ENCODE measurements around the gene CUL1. TPM values are rescaled to one million over a fixed set of nuclear protein-coding genes. Genes with fewer than 3 reads are reported as not detected.

Gene CUL1
- total RNA-seq, 4 donors from 2014 or later: 73.1 to 87.1 (median 77.8) TPM

DNA sequence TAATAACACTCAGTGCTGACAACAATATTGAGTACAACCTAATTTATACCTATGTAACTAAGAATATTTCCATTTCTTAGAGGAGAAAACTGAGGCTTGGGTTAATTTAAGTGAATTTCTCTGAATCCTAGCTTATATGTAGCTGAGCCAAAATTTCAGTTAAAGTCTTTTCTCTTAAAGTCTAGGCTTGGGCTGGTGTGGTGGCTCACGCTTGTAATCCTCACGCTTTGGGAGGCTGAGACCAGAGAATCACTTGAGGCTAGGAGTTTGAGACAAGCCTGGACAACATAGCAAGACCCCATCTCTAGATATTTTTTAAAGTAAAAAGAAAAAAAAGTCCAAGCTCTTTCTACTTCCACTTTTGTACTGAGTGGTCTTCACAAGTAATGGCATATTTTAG, 92.1 kb downstream of the CUL1 start:
- peaks cover 0 to 3% (median 0%) of the 10 kb centered on the region in 4 donors for H3K9me3 ChIP-seq
- peaks cover 73 to 100% (median 92%) of the 10 kb centered on the region in 4 donors for H3K36me3 ChIP-seq
- no peaks in the 10 kb centered on the region for H3K4me1 ChIP-seq
- H3K27ac ChIP-seq (replicated peaks in 1 of 4): no peak overlapping the region
- DNase-seq (ENCODE audit: extremely low spot score): no peak
- no peaks in the 10 kb centered on the region for H3K27me3 ChIP-seq
- H3K4me3 ChIP-seq: no peak overlapping the region
- WGBS: 95% methylated on average over 2 of the region's 2 CpGs
- TF ChIP-seq POLR2A (IDR thresholded peaks at IDR 0.05; ENCODE audit: low read depth): no peak
- no peak for TF ChIP-seq EP300 (IDR thresholded peaks at IDR 0.05)
- TF ChIP-seq, protein P1, sequence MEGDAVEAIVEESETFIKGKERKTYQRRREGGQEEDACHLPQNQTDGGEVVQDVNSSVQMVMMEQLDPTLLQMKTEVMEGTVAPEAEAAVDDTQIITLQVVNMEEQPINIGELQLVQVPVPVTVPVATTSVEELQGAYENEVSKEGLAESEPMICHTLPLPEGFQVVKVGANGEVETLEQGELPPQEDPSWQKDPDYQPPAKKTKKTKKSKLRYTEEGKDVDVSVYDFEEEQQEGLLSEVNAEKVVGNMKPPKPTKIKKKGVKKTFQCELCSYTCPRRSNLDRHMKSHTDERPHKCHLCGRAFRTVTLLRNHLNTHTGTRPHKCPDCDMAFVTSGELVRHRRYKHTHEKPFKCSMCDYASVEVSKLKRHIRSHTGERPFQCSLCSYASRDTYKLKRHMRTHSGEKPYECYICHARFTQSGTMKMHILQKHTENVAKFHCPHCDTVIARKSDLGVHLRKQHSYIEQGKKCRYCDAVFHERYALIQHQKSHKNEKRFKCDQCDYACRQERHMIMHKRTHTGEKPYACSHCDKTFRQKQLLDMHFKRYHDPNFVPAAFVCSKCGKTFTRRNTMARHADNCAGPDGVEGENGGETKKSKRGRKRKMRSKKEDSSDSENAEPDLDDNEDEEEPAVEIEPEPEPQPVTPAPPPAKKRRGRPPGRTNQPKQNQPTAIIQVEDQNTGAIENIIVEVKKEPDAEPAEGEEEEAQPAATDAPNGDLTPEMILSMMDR (IDR thresholded peaks at IDR 0.05): no peak
- no peak for TF ChIP-seq POLR2AphosphoS5 (IDR thresholded peaks at IDR 0.05)
- intact Hi-C loops (cut with DNase I): loop anchor here (10.0 kb wide), 1 partner anchor 174 kb away; no protein-coding TSS in a partner anchor

DNA sequence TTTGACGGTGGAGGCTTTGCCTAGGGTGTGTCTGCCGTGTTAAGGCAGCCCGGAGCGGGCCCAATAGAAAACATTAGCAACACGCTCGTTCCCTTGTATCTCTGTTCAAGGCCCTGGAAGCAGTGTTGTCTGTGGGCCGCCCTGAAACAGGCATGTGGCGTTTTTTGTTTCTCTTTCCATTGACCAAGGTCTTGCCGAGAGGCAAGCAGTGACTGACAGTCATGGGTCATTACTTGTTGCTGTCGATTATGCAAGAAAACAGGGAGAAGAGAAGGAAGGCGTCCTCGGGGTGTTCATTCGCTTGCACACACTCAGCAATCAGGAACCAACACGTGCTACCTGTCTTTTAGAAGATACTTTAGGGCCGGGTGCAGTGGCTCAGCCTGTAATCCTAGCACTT, 92.8 kb downstream of the CUL1 start:
- Histone ChIP-seq H3K36me3 (peaks cover 70 to 100% (median 90%) of the 10 kb centered on the region in 4 donors), H3K9me3 (peaks cover 0 to 3% (median 0%) of the 10 kb centered on the region in 4 donors), H3K4me3 (no peak overlapping the region), H3K27me3 (no peaks in the 10 kb centered on the region), H3K4me1 (no peaks in the 10 kb centered on the region), H3K27ac (replicated peaks in 1 of 4) (no peak overlapping the region)
- DNase-seq (ENCODE audit: extremely low spot score): no peak
- 90% methylated on average over 14 of the region's 15 CpGs for WGBS
- intact Hi-C loops (cut with DNase I): loop anchor here (10.0 kb wide), 1 partner anchor 173 kb away; no protein-coding TSS in a partner anchor
- TF ChIP-seq, protein P1 (IDR thresholded peaks at IDR 0.05): no peak
- no peak for TF ChIP-seq EP300 (IDR thresholded peaks at IDR 0.05)
- no peak for TF ChIP-seq POLR2AphosphoS5 (IDR thresholded peaks at IDR 0.05)

DNA sequence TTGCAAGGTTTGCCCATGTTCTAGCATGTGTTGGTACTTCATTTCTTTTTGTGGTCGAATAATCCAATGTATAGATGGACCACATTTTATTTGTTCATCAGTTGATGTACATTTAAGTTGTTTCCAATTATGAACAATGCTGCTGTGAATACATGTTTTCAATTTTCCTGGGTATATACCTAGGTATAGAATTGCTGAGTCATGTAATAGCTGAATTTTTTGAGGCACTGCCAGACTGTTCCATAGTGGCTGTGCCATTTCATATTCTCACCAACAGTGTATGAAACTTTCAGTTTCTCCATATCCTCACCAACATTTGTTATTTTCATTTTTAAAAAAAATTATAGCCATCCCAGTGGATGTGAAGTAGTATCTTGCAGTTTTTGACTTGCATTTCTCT, 94.9 kb downstream of the CUL1 start:
- no peak for DNase-seq (ENCODE audit: extremely low spot score)
- H3K27ac ChIP-seq (replicated peaks in 1 of 4): no peak overlapping the region
- H3K4me3 ChIP-seq: no peak overlapping the region
- H3K36me3 ChIP-seq: peaks cover 70 to 99% (median 86%) of the 10 kb centered on the region in 4 donors
- intact Hi-C loops (cut with DNase I): loop anchor here (10.0 kb wide), 1 partner anchor 171 kb away; no protein-coding TSS in a partner anchor
- WGBS: 100% methylated on average over 1 of the region's 1 CpG
- TF ChIP-seq, protein P1 (IDR thresholded peaks at IDR 0.05): no peak
- no peak for TF ChIP-seq POLR2A (IDR thresholded peaks at IDR 0.05; ENCODE audit: low read depth)
- no peak for TF ChIP-seq EP300 (IDR thresholded peaks at IDR 0.05)
- no peak for TF ChIP-seq POLR2AphosphoS5 (IDR thresholded peaks at IDR 0.05)
- no peaks in the 10 kb centered on the region for H3K27me3 ChIP-seq
- no peaks in the 10 kb centered on the region for H3K4me1 ChIP-seq
- peaks cover 0 to 3% (median 0%) of the 10 kb centered on the region in 4 donors for H3K9me3 ChIP-seq

DNA sequence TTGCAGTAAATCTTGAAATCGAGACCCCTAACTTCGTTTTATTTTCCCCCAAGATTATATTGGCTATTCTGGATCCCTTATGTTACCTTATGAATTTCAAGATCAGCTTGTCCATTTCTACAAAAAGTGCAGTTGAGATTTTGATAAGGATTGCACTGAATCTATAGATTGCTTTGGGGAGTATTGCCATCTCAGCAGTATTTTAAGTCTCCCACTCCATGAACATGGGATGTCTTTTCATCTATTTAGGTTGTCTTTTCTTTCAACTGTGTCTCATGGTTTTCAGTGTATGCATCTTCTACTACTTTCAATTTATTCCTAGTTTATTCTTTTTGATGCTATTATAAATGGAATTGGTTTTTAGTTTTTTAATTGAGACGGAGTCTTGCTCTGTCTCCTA, 95.8 kb downstream of the CUL1 start:
- intact Hi-C loops (cut with DNase I): loop anchor here (10.0 kb wide), 1 partner anchor 170 kb away; no protein-coding TSS in a partner anchor
- Histone ChIP-seq H3K4me1 (no peaks in the 10 kb centered on the region), H3K9me3 (peaks cover 0 to 3% (median 0%) of the 10 kb centered on the region in 4 donors), H3K27ac (replicated peaks in 1 of 4) (no peak overlapping the region), H3K36me3 (peaks cover 69 to 99% (median 86%) of the 10 kb centered on the region in 4 donors), H3K4me3 (no peak overlapping the region), H3K27me3 (no peaks in the 10 kb centered on the region)
- TF ChIP-seq EP300 (IDR thresholded peaks at IDR 0.05) (no peak), POLR2AphosphoS5 (IDR thresholded peaks at IDR 0.05) (no peak)
- DNase-seq (ENCODE audit: extremely low spot score): no peak
- WGBS: 100% methylated on average over 3 of the region's 3 CpGs

DNA sequence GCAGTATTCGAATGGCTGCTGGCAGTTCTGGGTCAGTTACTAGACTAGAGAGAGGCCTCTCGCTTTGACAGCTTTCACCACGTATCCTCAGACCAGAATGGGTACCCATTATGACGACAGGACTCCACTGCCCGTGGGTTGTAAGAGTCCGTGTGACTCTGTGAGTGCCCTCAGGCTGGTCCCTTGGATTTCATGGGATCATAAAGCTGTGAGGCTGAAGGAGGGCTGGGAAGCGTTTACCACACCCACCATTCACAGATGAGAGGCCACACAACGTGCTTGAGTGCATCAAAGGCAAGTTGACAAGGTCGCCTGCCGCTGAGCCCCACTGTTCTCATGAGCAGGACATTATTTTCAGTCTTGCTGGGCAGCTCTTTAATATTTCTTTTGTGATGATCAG, 98.1 kb downstream of the CUL1 start:
- no peak overlapping the region for H3K27ac ChIP-seq (replicated peaks in 1 of 4)
- H3K36me3 ChIP-seq: peaks cover 67 to 99% (median 86%) of the 10 kb centered on the region in 4 donors
- 94% methylated on average over 7 of the region's 10 CpGs for WGBS
- no peak overlapping the region for H3K4me3 ChIP-seq
- H3K27me3 ChIP-seq: no peaks in the 10 kb centered on the region
- intact Hi-C loops (cut with DNase I): loop anchor here (10.0 kb wide), 1 partner anchor 168 kb away; no protein-coding TSS in a partner anchor
- TF ChIP-seq EP300 (IDR thresholded peaks at IDR 0.05) (no peak), POLR2A (IDR thresholded peaks at IDR 0.05; ENCODE audit: low read depth) (no peak)
- no peak for DNase-seq (ENCODE audit: extremely low spot score)
- peaks cover 0 to 3% (median 0%) of the 10 kb centered on the region in 4 donors for H3K9me3 ChIP-seq
- H3K4me1 ChIP-seq: no peaks in the 10 kb centered on the region

Measured in esophagus muscularis mucosa (tissue), 4 donors.